ENCODE data around the gene MSI2.

DNA sequence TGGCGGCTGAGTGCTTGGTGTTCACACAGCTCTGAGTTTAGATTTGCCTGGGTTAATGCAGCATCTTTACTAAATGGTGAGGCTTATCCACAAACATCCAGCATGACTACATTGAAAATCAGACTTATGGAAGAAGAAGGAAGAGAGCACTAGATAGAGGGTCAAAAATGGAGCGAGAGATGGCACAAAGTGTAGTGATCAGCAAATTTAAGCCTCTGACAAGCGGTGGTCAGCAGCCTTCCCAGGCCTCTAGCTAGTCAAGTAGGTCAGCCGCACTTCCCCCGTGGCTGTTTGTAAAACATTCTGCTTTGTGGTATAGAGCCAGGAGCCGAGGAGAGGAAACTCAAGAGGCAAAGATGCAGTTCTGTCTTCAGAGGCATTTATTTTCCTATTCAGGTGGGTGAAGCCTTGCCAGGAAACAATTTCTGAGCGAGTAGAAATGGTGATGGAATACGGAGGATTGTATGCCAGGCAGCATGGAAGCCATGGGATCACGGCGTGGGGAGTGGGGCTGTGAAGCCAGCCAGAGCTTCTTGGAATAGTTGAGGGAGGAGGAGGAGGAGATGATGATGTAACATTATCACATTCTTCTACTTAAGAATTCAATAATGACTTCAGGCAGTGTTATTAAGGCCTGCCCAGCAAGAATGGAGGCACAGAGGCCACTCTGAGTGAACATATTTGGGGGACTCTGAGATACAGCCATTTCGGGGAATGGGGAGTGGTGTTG lies 118.9 kb downstream of the MSI2 start:
- TF ChIP-seq POLR2A (IDR thresholded peaks at IDR 0.05): no peak
- no peak for TF ChIP-seq CTCF (IDR thresholded peaks at IDR 0.05)

Data from gastroesophageal sphincter (tissue), 3 donors.